ENCODE results near the gene GPD1.
A peak's percentile ranks its signal among the peaks of the same experiment; 100 is the strongest.

The GPD1 gene

GRCh38 chr12:50099302-50100008 is 4.4 kb upstream of the GPD1 start:
- DNase-seq (ENCODE audit: low read depth in 2 of 3, low spot score in 2 of 3) = no peak

- no peak for DNase-seq (ENCODE audit: low read depth in 2 of 3, low spot score in 2 of 3)
Observed at GRCh38 chr12:50100561-50100960, 3.2 kb upstream of the GPD1 start.

GRCh38 chr12:50101663-50102062 is 2.1 kb upstream of the GPD1 start:
- no peak for DNase-seq (ENCODE audit: low read depth in 2 of 3, low spot score in 2 of 3)

- no peak for DNase-seq (ENCODE audit: low read depth in 2 of 3, low spot score in 2 of 3)
Observed at GRCh38 chr12:50102131-50102531, 1.7 kb upstream of the GPD1 start.

DNA sequence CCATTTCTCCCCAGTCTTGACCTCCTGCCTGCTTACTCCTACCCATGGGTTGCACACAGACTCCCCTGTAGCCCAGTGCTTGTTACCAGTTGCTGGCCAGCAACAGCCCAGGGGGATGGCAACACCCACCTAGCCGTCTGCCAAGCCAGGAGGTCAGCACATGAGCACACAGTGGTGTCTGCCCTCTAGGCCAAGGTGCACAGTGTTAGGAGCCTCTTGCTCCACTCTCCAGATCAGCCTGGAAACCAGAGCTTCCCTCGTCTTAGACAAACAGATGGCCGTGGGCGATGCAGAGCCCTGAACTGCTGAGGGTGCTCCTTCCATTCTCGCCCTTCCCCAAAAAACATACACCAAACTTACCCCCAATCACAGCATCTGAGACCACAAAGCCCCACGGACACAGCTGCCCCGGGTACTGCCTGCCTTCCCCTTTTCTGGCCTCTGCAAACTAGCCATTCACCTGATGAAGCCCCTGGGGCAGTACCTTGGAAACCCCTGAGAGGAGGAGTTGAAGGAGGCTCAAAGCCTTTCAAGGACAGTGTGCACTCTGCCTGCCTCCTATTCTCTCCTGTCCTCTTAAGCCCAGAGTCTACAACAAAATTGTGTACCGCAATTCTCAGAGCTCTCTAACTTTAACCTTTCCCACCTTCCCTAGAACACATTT is 1.0 kb upstream of the GPD1 start:
- DNase-seq (ENCODE audit: low read depth in 2 of 3, low spot score in 2 of 3) = no peak

DNA sequence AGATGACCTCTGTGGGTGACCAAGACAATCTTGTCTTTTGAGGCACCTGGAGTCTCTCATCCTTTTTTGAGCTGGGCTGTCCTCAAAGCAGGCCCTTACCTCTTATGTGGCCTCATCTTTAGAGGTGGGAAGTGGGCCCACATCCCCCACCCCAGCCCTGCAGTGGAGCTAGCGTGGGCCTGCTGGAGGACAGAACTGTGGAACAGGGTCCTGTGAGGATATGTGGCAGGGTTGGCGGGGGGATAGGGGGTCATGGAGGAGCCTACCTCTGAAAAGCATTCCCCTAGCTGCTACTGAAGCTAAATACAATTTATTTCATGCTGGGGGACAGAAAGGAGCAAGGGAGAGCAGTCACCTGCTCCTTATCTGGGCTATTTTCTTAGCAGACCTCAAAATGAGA is 457 bp upstream of the GPD1 start:
- no peak for DNase-seq (ENCODE audit: low read depth in 2 of 3, low spot score in 2 of 3)

GRCh38 chr12:50104417-50105366 is 884 bp downstream of the GPD1 start:
- DNase-seq (ENCODE audit: low read depth in 2 of 3, low spot score in 2 of 3) = no peak

DNA sequence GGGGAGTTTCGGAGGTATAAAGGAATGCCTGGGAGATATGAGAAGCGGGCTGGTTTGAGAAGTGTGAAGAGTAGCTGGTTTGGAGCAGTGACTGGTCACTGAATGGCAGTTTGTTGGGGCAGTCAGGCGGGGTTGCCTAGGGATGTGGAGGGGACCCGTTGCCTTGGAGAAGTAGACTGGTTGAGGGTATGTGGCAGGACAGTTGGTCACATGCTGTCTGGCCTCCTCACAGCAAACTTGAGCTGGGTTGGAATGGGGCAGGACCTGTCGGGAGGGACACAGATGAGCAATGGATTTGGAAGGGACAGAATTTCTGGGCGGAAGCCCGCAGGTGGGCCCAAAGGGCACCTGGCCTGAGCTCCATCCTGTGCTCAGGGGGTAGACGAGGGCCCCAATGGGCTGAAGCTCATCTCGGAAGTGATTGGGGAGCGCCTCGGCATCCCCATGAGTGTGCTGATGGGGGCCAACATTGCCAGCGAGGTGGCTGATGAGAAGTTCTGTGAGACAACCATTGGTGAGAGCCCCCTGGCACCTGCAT is 2.2 kb downstream of the GPD1 start:
- no peak for DNase-seq (ENCODE audit: low read depth in 2 of 3, low spot score in 2 of 3)

GRCh38 chr12:50106907-50107306 is 3.1 kb downstream of the GPD1 start:
- DNase-seq (ENCODE audit: low read depth in 2 of 3, low spot score in 2 of 3) = no peak

DNA sequence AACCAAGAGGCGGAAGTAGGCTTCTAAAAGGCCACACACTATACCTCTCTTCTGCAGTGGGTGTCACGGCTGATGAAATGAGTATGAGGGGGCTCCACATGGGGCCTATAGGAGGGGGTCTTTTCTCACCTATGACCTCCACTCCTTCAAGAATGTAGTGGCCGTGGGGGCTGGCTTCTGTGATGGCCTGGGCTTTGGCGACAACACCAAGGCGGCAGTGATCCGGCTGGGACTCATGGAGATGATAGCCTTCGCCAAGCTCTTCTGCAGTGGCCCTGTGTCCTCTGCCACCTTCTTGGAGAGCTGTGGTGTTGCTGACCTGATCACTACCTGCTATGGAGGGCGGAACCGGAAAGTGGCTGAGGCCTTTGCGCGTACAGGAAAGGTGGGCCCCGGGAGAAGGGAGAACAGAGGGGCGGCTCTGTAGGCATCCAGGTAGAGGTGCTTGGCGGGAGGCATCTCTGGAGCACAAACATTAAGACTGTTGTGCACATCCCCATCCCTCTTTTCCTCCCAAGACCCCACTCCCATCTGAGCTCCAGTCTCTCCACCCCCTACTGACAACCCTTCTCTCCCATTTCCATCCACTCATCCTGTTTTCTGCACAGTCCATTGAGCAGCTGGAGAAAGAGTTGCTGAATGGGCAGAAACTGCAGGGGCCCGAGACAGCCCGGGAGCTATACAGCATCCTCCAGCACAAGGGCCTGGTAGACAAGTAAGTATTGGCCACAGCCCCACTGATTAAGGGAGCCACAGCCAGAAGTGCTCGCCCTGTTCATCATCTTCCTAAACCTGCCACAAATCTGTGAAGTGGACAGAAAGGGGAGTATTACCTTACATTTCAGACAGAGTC is 3.8 kb downstream of the GPD1 start:
- no peak for DNase-seq (ENCODE audit: low read depth in 2 of 3, low spot score in 2 of 3)

DNA sequence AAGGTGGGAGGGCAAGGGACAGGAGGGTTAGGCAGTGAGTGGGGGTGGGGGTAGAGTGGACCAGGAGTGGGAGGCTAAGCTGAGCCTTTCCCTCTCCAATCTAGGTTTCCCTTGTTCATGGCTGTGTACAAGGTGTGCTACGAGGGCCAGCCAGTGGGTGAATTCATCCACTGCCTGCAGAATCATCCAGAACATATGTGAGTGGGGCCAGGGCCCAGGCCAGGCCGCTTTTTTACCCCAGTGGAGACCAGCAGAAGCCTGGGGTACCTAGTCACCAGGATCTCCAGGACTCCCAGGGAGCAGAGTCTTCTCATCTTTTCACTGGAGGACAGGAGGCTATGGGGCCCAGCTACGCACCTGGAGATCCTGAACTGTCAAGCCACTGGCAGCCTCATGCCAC is 5.5 kb downstream of the GPD1 start:
- DNase-seq (ENCODE audit: low read depth in 2 of 3, low spot score in 2 of 3) = no peak

DNA sequence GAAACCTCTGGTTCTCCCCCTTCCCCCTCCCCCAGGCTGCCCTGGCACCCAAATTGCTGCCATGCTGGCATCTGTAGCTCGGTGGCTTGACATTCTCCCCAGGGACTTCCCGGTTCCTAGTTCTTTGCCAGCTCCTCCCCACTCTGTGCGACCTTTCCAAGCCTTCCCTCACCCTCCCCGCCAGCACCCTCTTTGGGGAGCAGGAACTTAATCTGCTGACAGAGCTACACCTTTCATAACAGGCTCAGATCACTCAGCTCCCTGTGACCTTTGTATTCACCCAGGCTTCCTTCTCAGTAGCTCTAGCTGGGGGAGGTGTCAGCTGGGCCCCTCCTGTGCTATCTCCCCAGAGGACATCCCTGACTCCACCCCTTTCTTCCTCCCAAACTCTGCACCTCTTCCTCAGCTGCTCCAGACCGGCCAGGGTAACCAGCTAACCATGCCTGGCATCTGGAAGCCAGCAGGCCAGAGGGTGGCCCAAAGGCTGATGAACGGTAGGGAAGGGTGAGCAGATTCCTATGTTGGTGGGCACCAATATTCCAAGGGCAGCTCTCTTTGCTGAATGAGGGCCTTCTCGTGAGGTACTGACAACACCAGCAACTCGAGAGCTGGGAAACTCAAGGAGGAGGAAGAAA is 6.4 kb downstream of the GPD1 start:
- DNase-seq (ENCODE audit: low read depth in 2 of 3, low spot score in 2 of 3) = no peak

GRCh38 chr12:50110762-50111351 is 7.0 kb downstream of the GPD1 start:
- DNase-seq (ENCODE audit: low read depth in 2 of 3, low spot score in 2 of 3) = no peak

DNA sequence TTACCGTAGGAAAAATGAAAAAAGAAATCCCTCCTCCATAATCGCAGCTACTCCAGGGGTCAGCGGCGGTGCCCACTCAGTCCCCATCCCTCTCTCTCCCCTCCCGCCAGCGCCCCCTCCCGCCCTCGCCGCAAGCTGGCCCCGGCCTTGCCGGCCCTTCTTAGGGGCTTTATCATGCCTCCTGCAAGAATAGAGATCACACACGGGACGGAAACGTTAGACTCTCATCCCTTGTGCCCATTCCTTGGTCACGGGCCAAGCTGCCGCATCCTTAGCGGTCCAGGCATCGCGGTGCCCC is 7.5 kb downstream of the GPD1 start:
- no peak for DNase-seq (ENCODE audit: low read depth in 2 of 3, low spot score in 2 of 3)

DNA sequence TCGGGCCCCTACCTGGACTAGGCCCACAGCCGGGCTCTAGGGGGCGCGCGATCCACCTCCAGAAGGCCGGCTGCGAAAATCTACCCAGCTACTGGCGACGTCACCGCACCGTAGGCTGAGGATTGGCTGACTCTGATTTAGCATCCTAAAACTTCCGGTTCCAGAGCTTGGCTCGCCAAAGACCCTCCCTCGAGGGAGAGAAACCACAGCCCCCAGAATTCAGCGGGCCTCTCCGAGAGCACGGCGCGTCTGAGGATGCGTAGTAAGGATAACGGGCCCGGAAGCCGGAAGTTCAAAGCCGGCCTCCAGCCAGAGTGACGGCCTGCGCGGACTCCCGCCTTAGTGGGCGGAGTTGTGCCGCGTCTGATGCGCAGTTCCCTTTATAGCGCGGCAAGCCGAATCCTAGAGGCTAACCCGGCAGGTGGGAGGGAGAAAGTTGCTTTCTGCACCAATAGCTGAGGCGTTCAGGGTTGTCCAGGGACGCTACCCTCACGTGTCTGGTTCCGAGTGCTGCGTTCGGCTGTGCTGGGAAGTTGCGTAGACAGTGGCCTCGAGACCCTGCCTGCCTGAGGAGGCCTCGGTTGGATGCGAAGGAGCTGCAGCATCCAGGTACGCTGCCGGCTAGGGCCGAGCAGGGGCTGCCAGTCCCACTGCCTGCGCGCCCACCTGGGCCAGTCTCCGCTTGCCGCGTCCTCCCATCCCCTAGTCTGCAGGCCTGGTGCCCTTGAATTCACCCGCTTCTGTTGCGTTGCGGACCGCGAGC is 8.1 kb downstream of the GPD1 start, which contains the start of gene COX14:
Gene COX14, plus strand, starts transcription at position 544 of the 763 bp plus-strand sequence. CDS start 7,808 bp downstream, outside the sequence.
- DNase-seq (ENCODE audit: low read depth in 2 of 3, low spot score in 2 of 3) = peak; percentile 95 to 99 (median 98)

DNA sequence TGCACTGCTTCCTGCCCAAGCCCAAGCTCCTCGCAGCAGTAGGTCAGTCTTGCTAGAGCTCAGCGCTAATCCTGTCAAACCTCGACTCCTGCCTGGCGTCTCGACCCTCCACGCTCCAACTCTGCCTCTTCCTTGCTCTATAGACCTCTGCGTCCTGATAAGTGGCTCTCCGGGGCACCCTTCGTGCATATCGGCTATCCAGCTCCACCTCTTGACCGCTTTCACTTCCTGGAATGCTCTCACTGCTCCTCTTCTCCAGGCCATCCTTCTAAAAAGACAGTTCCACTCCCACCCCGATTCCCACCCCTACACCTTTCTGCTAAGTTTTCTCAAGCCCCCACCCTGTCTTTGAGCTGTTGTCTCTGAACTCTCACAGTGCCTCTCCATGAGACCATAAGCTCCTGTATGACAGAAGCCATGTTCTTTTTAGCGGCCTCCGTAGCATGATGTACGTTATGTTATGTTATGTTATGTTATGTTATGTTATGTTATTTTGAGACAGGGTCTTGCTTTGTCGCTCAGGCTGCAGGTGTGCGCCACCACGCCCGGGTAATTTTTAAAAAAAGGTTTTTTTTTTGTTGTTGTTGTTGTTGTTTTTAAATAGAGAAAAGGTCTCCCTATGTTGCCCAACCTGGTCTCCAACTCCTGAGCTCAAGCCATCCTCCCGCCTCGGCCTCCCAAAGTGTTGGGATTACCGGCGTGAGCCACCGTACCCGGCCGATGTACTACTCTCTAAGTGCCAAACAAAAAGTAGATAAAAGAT is 8.8 kb downstream of the GPD1 start:
- no peak for DNase-seq (ENCODE audit: low read depth in 2 of 3, low spot score in 2 of 3)

GRCh38 chr12:50117057-50117622 is 13.3 kb downstream of the GPD1 start:
- DNase-seq (ENCODE audit: low read depth in 2 of 3, low spot score in 2 of 3) = no peak

GRCh38 chr12:50119387-50119786 is 15.6 kb downstream of the GPD1 start:
- DNase-seq (ENCODE audit: low read depth in 2 of 3, low spot score in 2 of 3) = no peak
